ENCODE data around the gene SDK1. TPM values are rescaled to one million over a fixed set of nuclear protein-coding genes. Genes with fewer than 3 reads are reported as not detected.

Gene SDK1
- total RNA-seq, 1 donor, result 0.27 TPM

GRCh38 chr7:4001742-4002141 is 700.7 kb downstream of the SDK1 start:
- TF ChIP-seq CTCF (IDR thresholded peaks at IDR 0.05; ENCODE audit: insufficient read depth, low read length), result no peak
- no peak overlapping the region for H3K4me3 ChIP-seq (ENCODE audit: low read depth, low read length)
- no peak for DNase-seq (ENCODE audit: low read depth)

GRCh38 chr7:4003503-4003902 is 702.5 kb downstream of the SDK1 start:
- DNase-seq (ENCODE audit: low read depth), result no peak
- no peak overlapping the region for H3K4me3 ChIP-seq (ENCODE audit: low read depth, low read length)
- no peak for TF ChIP-seq CTCF (IDR thresholded peaks at IDR 0.05; ENCODE audit: insufficient read depth, low read length)

GRCh38 chr7:4006687-4007086 is 705.6 kb downstream of the SDK1 start:
- TF ChIP-seq CTCF (IDR thresholded peaks at IDR 0.05; ENCODE audit: insufficient read depth, low read length), result no peak
- no peak for DNase-seq (ENCODE audit: low read depth)
- no peak overlapping the region for H3K4me3 ChIP-seq (ENCODE audit: low read depth, low read length)

GRCh38 chr7:4009211-4010060 is 708.4 kb downstream of the SDK1 start:
- no peak for DNase-seq (ENCODE audit: low read depth)
- no peak for TF ChIP-seq CTCF (IDR thresholded peaks at IDR 0.05; ENCODE audit: insufficient read depth, low read length)
- no peak overlapping the region for H3K4me3 ChIP-seq (ENCODE audit: low read depth, low read length)

- no peak for DNase-seq (ENCODE audit: low read depth)
- TF ChIP-seq CTCF (IDR thresholded peaks at IDR 0.05; ENCODE audit: insufficient read depth, low read length), result no peak
- H3K4me3 ChIP-seq (ENCODE audit: low read depth, low read length), result no peak overlapping the region
Observed at GRCh38 chr7:4010061-4010605, 709.1 kb downstream of the SDK1 start.

GRCh38 chr7:4010923-4011656 is 710.0 kb downstream of the SDK1 start:
- H3K4me3 ChIP-seq (ENCODE audit: low read depth, low read length), result no peak overlapping the region
- no peak for TF ChIP-seq CTCF (IDR thresholded peaks at IDR 0.05; ENCODE audit: insufficient read depth, low read length)
- DNase-seq (ENCODE audit: low read depth), result no peak

Data from fibroblast of the aortic adventitia (primary cell).